ENCODE data around the gene APBB2. TPM values are rescaled to one million over a fixed set of nuclear protein-coding genes. Genes with fewer than 3 reads are reported as not detected.

APBB2 gene
- total and polyA plus RNA-seq, 2 experiments from 2014 or later, result 35.8 to 74.8 TPM

DNA sequence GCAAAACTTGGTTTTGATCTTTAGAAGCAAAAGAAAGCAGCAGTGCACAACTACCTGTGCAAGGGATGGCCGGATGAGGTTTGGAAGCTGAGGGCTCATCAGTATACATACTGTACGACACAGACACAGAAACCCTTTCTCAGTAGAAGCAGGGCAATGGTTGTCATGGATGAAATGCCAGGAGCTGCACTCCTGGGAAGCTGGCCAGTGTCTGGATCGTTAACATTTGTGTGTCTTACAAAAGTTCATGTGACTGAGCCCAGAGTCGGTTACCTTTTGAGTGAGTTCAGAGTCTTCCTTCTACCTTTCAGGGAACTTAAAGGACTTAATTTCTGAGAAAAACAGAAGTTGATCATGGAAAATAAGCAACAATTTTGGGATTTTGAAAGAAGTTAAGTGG lies 230.3 kb downstream of the APBB2 start (continued):
- TF ChIP-seq, protein P1, sequence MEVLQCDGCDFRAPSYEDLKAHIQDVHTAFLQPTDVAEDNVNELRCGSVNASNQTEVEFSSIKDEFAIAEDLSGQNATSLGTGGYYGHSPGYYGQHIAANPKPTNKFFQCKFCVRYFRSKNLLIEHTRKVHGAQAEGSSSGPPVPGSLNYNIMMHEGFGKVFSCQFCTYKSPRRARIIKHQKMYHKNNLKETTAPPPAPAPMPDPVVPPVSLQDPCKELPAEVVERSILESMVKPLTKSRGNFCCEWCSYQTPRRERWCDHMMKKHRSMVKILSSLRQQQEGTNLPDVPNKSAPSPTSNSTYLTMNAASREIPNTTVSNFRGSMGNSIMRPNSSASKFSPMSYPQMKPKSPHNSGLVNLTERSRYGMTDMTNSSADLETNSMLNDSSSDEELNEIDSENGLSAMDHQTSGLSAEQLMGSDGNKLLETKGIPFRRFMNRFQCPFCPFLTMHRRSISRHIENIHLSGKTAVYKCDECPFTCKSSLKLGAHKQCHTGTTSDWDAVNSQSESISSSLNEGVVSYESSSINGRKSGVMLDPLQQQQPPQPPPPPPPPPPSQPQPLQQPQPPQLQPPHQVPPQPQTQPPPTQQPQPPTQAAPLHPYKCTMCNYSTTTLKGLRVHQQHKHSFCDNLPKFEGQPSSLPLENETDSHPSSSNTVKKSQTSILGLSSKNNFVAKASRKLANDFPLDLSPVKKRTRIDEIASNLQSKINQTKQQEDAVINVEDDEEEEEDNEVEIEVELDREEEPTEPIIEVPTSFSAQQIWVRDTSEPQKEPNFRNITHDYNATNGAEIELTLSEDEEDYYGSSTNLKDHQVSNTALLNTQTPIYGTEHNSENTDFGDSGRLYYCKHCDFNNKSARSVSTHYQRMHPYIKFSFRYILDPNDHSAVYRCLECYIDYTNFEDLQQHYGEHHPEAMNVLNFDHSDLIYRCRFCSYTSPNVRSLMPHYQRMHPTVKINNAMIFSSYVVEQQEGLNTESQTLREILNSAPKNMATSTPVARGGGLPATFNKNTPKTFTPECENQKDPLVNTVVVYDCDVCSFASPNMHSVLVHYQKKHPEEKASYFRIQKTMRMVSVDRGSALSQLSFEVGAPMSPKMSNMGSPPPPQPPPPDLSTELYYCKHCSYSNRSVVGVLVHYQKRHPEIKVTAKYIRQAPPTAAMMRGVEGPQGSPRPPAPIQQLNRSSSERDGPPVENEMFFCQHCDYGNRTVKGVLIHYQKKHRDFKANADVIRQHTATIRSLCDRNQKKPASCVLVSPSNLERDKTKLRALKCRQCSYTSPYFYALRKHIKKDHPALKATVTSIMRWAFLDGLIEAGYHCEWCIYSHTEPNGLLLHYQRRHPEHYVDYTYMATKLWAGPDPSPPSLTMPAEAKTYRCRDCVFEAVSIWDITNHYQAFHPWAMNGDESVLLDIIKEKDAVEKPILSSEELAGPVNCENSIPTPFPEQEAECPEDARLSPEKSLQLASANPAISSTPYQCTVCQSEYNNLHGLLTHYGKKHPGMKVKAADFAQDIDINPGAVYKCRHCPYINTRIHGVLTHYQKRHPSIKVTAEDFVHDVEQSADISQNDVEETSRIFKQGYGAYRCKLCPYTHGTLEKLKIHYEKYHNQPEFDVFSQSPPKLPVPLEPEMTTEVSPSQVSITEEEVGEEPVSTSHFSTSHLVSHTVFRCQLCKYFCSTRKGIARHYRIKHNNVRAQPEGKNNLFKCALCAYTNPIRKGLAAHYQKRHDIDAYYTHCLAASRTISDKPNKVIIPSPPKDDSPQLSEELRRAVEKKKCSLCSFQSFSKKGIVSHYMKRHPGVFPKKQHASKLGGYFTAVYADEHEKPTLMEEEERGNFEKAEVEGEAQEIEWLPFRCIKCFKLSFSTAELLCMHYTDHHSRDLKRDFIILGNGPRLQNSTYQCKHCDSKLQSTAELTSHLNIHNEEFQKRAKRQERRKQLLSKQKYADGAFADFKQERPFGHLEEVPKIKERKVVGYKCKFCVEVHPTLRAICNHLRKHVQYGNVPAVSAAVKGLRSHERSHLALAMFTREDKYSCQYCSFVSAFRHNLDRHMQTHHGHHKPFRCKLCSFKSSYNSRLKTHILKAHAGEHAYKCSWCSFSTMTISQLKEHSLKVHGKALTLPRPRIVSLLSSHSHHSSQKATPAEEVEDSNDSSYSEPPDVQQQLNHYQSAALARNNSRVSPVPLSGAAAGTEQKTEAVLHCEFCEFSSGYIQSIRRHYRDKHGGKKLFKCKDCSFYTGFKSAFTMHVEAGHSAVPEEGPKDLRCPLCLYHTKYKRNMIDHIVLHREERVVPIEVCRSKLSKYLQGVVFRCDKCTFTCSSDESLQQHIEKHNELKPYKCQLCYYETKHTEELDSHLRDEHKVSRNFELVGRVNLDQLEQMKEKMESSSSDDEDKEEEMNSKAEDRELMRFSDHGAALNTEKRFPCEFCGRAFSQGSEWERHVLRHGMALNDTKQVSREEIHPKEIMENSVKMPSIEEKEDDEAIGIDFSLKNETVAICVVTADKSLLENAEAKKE (CRISPR knock-in tag; IDR thresholded peaks at IDR 0.05), result no peak
- no peak for TF ChIP-seq CREB1 (CRISPR knock-in tag; IDR thresholded peaks at IDR 0.05; ENCODE audit: low read depth)
- TF ChIP-seq, protein P2, sequence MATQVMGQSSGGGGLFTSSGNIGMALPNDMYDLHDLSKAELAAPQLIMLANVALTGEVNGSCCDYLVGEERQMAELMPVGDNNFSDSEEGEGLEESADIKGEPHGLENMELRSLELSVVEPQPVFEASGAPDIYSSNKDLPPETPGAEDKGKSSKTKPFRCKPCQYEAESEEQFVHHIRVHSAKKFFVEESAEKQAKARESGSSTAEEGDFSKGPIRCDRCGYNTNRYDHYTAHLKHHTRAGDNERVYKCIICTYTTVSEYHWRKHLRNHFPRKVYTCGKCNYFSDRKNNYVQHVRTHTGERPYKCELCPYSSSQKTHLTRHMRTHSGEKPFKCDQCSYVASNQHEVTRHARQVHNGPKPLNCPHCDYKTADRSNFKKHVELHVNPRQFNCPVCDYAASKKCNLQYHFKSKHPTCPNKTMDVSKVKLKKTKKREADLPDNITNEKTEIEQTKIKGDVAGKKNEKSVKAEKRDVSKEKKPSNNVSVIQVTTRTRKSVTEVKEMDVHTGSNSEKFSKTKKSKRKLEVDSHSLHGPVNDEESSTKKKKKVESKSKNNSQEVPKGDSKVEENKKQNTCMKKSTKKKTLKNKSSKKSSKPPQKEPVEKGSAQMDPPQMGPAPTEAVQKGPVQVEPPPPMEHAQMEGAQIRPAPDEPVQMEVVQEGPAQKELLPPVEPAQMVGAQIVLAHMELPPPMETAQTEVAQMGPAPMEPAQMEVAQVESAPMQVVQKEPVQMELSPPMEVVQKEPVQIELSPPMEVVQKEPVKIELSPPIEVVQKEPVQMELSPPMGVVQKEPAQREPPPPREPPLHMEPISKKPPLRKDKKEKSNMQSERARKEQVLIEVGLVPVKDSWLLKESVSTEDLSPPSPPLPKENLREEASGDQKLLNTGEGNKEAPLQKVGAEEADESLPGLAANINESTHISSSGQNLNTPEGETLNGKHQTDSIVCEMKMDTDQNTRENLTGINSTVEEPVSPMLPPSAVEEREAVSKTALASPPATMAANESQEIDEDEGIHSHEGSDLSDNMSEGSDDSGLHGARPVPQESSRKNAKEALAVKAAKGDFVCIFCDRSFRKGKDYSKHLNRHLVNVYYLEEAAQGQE (IDR thresholded peaks at IDR 0.05; ENCODE audit: unreplicated experiment), result no peak
- no peak for TF ChIP-seq EZH2 (IDR thresholded peaks at IDR 0.05; ENCODE audit: low read depth, unreplicated experiment)
- TF ChIP-seq NANOG (IDR thresholded peaks at IDR 0.05; ENCODE audit: borderline replicate concordance), result no peak
- no peak for TF ChIP-seq JUNB (IDR thresholded peaks at IDR 0.05; ENCODE audit: unreplicated experiment)
- TF ChIP-seq, protein P3, sequence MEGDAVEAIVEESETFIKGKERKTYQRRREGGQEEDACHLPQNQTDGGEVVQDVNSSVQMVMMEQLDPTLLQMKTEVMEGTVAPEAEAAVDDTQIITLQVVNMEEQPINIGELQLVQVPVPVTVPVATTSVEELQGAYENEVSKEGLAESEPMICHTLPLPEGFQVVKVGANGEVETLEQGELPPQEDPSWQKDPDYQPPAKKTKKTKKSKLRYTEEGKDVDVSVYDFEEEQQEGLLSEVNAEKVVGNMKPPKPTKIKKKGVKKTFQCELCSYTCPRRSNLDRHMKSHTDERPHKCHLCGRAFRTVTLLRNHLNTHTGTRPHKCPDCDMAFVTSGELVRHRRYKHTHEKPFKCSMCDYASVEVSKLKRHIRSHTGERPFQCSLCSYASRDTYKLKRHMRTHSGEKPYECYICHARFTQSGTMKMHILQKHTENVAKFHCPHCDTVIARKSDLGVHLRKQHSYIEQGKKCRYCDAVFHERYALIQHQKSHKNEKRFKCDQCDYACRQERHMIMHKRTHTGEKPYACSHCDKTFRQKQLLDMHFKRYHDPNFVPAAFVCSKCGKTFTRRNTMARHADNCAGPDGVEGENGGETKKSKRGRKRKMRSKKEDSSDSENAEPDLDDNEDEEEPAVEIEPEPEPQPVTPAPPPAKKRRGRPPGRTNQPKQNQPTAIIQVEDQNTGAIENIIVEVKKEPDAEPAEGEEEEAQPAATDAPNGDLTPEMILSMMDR (conservative IDR thresholded peaks at IDR 0.05; ENCODE audit: low read depth in 2 of 2), result no peak
- no peak for TF ChIP-seq ZNF114 (CRISPR knock-in tag; IDR thresholded peaks at IDR 0.05)
